Retinal pigment epithelial cell (primary cell): ENCODE data around the gene OVOL2.
"Not testable (repeated sequence)": the region's sequence is repeated elsewhere in the genome, so short reads cannot be mapped to it uniquely, and the experiment has no call there.

Experiments
- DNase-seq: peaks from one replicate; pipeline ENCODE4 v3.0.0-alpha.2; 2010; ENCODE audit warnings: low read depth
- H3K4me3 ChIP-seq: 2 replicates; pipeline ENCODE4 v1.5.1; 2011; ENCODE audit warnings: mild to moderate bottlenecking, low read length, control low read depth, moderate library complexity
- TF ChIP-seq, protein P1 (sequence below): conservative IDR thresholded peaks from 2 replicates; pipeline ENCODE4 v1.5.1; 2011; ENCODE audit warnings: low read depth, low read length, control low read depth, inconsistent platforms

The OVOL2 gene

GRCh38 chr20:18057101-18057993, at the start of gene OVOL2:
OVOL2 (minus strand) TSS chr20:18057916; CDS start chr20:18057634, 282 bp downstream.
- peak within 1 kb of the TSS; percentile 26 for H3K4me3 ChIP-seq
- TF ChIP-seq, protein P1, sequence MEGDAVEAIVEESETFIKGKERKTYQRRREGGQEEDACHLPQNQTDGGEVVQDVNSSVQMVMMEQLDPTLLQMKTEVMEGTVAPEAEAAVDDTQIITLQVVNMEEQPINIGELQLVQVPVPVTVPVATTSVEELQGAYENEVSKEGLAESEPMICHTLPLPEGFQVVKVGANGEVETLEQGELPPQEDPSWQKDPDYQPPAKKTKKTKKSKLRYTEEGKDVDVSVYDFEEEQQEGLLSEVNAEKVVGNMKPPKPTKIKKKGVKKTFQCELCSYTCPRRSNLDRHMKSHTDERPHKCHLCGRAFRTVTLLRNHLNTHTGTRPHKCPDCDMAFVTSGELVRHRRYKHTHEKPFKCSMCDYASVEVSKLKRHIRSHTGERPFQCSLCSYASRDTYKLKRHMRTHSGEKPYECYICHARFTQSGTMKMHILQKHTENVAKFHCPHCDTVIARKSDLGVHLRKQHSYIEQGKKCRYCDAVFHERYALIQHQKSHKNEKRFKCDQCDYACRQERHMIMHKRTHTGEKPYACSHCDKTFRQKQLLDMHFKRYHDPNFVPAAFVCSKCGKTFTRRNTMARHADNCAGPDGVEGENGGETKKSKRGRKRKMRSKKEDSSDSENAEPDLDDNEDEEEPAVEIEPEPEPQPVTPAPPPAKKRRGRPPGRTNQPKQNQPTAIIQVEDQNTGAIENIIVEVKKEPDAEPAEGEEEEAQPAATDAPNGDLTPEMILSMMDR: no peak
- no peak for DNase-seq

DNA sequence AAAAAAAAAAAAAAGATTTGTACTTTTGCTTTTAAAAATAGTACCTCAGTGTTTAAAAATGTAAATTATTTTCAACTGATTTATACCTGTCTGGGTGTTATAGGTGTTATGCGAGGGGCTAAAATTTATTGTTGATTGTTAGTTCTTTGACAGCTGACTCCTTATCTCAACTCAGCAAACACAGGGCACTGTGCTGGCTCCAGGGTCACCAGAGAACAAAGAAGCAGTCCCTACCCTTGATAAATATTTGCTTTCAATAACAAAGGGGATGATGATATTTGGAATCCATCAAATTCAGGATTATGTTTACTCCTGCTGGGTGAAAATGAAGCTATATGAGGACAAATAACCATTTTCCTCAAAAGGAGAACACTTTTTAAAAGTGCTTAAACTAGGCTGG, 45.8 kb upstream of the OVOL2 start:
- no peak for DNase-seq
- TF ChIP-seq, protein P1: no peak
- no peak overlapping the region for H3K4me3 ChIP-seq

DNA sequence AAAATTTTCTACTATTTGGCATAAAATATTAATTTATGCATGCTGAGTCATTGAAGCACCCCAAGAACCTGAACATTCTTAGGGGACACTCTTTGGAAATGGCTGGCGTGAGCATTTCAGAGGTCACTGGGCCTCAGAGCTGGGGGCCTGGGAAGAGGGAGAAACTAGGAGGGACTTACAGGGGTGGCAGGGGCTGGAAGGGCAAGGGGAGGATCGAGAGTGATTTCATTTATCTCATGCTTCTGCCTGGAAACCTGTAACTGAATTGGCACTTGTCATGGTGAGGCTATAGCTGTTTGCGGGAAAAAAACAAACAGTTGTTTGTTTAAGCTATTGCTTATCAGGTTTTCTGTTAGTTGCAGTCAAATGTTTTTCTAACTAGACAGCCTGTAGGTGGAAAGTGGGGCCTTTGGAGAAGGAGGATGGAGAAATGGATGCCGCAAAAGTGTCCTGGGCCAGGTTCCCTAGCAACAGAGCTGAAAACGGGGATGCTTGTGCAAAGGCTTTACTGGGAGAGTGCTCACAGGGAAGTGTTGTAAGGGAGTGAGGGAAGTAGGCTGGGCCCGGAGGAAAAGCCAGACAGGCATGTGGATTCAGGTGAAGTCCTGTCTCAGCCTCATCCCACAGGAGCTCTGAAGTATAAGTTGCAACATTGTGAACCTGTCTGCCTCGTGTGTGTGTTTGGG, 43.6 kb upstream of the OVOL2 start:
- no peak for DNase-seq
- H3K4me3 ChIP-seq: no peak overlapping the region
- TF ChIP-seq, protein P1: no peak

DNA sequence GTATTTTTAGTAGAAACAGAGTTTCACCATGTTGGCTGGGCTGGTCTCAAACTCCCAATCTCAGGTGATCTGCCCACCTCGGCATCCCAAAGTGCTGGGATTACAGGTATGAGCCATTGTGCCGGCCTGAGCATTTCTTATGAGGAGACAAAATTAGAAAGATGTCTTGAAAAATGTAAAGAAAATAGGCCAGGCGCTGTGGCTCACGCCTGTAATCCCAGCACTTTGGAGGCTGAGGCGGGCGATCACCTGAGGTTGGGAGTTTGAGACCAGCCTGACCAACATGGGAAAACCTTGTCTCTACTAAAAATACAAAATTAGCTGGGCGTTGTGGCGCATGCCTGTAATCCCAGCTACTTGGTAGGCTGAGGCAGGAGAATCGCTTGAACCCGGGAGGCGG, 42.9 kb upstream of the OVOL2 start:
- not testable (repeated sequence) for DNase-seq, H3K4me3 ChIP-seq

DNA sequence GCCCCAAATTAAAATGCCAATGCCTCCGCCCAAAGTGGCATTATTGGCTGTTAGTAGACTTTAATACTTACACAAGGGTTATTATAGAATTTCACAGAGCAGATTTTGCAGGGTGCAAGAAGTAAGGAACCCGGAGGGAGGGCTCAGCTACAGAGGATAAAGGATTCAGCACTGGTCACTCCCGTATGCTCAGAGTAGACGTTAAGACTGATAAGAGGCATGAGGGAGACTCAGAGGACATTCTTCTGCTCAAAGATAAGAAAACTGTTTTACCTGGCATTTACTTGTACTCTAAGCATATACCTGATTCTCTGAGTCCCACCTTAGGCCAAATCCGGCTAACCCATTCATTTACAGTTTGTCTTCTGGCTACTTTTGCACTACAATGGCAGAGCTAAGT, 36.5 kb upstream of the OVOL2 start:
- TF ChIP-seq, protein P1: no peak

DNA sequence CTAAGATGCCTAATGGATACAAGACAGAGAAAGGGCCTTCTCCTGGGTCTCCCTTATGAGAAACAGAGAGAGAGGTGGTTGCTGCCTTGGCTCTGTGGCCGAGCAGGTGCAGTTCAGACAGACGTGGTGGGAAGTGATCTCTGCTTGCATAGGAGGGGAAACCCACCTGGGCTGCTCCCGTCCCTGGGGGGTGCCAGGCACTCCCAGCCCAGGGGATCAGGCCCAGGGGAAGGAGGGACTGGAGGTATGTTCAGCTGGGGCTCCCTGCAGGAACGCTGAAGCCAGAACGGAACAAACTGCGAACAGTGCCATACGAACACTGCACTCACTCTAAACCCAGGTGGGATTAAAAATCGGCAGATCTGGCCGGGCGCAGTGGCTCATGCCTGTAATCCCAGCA, 35.7 kb upstream of the OVOL2 start:
- DNase-seq: no peak
- TF ChIP-seq, protein P1: no peak
- H3K4me3 ChIP-seq: no peak overlapping the region

More for the DNA sequence above, 36.5 kb upstream of the OVOL2 start:
- DNase-seq: no peak
- no peak overlapping the region for H3K4me3 ChIP-seq

DNA sequence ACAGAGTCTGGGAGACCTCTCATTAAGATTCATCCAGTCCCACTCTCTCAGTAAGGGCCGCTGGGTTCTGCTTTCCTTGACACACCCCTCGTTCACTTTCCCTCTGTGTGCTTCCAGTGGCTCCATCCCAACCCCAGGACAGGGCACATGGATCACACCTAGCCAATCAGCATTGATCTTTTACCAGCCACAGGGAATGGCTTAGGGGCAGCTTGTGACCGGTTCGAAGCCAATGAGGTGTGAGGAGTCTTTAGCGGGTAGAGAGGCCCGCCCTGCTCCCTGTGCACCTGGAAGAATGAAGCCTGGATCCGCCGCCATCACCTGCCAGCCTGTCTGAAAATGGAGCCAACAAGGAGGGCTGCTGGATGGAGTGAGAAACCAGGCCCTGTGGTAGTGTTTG, 35.2 kb upstream of the OVOL2 start:
- H3K4me3 ChIP-seq: no peak overlapping the region
- TF ChIP-seq, protein P1: no peak
- no peak for DNase-seq
